ENCODE measurements around the gene BORCS8.
"Not testable (repeated sequence)": the region's sequence is repeated elsewhere in the genome, so short reads cannot be mapped to it uniquely, and the experiment has no call there.

BORCS8 gene

GRCh38 chr19:19192078-19192882 is at the start of gene BORCS8, which contains the start of gene RFXANK:
TSS of gene BORCS8 (minus strand) at chr19:19192152. CDS start at chr19:19192117, 35 bp downstream.
TSS of gene RFXANK (plus strand) at chr19:19192258. CDS start at chr19:19193947, 1,689 bp downstream.
- peak; percentile 100 for DNase-seq

- DNase-seq, result no peak
Measured at GRCh38 chr19:19240476-19240875, 48.5 kb upstream of the BORCS8 start.

DNA sequence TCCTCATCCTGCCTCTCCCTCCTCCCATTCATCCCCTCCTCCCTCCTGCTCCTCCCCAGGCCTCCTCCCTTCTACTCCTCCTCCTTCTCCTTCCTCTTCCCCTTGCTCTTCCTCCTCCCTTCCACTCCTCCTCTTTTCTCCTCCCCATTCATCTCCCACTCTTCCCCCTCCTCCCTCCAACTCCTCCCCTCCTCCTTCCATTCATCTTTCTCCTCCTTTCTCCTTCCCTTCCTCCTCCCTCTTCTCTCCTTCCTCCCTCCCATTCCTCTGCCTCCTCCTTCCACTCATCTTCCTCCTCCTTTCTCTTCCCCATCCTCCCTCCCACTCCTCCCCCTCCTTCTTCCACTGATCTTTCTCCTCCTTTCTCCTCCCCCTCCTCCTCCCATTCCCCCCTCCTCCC is 47.7 kb upstream of the BORCS8 start:
- no peak for DNase-seq

DNA sequence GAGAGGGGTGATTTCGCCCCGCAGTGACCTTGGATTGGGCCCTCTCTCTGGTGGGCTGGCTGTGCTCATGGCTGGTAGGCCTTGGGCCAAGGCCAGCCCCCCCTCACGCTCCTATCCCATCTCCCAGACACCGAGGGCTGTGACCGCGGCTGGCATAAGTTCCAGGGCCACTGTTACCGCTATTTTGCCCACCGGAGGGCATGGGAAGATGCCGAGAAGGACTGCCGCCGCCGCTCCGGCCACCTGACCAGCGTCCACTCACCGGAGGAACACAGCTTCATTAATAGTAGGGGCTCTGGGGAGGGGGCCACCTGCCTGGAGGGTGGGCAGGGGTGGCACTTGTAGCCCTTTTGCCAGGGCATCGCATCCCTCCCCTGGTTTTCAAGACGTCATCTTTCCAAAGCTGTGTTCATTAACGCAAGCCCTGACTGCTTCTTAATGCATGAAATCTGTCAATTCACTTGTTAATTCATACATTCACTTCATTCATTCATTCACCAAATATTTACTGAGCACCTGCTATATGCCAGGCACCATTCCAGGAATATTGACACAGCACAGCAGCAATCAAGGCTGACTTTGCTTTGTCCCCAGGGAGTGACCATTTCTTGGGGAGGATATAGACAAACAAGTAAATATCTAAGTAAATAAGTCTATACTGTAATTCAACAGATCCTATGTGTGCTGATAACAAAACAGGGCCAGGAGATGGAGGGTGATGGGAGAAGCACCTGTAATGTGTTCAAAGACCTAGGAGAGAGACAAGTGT is 46.4 kb upstream of the BORCS8 start:
- no peak for DNase-seq

GRCh38 chr19:19236173-19236572 is 44.2 kb upstream of the BORCS8 start:
- DNase-seq, result no peak

GRCh38 chr19:19234220-19234816 is 42.4 kb upstream of the BORCS8 start:
- DNase-seq, result no peak

DNA sequence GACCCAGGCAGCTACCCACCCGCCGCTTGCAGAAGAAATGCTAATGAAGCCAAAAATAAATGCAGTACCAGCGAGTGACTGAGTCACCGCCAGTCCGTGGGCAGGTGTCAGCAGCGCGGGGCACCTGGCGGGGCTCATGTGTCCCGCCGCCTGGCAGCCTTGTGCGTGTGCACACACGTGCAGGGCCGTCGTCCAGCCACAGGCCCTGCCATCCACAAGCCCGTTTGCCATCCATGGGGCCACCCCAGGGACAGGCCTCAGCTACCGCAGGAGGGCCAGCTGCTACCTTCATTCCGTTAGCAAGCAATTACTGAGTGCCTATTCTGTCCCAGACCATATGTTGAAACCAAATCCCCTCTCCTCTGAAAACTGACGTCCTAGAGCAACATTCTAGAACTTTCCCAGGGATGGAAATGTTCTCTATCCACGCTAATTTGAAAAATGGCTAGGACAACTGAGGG is 40.3 kb upstream of the BORCS8 start:
- no peak for DNase-seq

DNA sequence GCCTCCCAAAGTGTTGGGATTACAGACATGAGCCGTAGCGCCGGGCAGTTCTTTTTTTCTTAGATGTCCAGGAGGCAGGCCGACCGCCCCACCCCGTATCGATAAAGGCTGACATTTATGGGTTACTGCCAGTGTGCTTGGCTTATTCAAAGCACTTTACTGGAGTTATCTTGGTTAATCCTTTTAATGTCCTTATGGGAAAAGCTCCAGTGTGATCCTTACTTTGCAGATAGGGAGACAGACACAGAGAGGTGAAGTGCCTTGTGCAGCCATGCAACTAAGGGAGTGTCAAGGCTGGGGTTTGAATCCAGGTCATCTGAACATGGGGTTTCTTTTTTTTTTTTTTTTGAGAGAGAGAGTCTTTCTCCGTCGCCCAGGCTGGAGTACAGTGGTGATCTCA is 39.0 kb upstream of the BORCS8 start:
- no peak for DNase-seq

GRCh38 chr19:19229701-19230100 is 37.7 kb upstream of the BORCS8 start:
- DNase-seq, result no peak

DNA sequence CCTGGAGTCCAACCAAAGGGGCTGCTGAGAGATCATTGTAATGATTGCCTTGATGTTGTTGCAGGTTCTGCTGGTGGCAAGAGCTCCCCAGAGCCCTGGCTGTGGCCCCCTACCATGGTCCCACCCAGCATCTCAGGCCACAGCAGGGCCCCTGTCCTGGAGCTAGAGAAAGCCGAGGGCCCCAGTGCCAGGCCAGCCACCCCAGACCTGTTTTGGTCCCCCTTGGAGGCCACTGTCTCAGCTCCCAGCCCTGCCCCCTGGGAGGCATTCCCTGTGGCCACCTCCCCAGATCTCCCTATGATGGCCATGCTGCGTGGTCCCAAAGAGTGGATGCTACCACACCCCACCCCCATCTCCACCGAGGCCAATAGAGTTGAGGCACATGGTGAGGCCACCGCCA is 35.3 kb upstream of the BORCS8 start:
- DNase-seq, result no peak

DNA sequence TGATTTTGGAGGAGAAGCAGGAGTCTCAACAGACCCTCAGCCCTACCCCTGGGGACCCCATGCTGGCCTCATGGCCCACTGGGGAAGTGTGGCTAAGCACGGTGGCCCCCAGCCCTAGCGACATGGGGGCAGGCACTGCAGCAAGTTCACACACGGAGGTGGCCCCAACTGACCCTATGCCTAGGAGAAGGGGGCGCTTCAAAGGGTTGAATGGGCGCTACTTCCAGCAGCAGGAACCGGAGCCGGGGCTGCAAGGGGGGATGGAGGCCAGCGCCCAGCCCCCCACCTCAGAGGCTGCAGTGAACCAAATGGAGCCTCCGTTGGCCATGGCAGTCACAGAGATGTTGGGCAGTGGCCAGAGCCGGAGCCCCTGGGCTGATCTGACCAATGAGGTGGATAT is 34.7 kb upstream of the BORCS8 start:
- DNase-seq, result no peak

DNA sequence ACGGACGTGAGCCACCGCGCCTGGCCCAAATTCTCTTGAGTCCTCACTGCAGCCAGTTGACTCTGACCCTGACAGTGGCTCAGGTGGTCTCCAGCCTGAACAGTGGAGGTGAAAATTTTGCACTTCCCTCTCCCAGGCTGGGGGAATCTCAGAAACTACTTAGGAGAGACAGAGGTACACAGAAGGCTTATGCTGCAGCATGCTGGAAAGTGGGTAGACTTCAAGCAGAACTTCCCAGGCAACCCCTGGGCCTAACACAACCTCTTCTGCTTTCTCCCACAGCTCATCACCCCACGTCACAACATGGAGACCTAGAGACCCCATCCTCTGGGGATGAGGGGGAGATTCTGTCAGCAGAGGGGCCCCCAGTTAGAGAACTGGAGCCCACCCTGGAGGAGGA is 34.3 kb upstream of the BORCS8 start:
- no peak for DNase-seq

DNA sequence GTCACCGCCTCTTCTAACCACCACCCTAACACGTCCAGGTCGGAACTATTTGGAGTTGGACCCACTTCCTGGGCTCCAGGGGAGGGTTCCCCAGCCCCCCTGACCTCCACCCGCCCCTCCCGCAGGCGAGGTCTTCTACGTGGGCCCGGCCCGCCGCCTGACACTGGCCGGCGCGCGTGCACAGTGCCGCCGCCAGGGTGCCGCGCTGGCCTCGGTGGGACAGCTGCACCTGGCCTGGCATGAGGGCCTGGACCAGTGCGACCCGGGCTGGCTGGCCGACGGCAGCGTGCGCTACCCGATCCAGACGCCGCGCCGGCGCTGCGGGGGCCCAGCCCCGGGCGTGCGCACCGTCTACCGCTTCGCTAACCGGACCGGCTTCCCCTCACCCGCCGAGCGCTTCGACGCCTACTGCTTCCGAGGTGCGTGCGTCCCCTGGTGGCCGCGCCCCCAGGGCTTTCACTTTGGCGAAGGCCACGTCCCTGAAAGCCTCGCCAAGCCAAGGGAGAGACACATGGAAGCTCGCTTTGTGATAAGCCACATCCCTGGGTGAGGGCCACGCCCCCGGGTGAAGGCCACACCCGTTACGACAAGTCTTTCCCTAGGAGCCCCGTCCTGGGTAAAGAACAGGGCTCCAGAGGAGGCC is 33.0 kb upstream of the BORCS8 start:
- DNase-seq, result peak; percentile 83

DNA sequence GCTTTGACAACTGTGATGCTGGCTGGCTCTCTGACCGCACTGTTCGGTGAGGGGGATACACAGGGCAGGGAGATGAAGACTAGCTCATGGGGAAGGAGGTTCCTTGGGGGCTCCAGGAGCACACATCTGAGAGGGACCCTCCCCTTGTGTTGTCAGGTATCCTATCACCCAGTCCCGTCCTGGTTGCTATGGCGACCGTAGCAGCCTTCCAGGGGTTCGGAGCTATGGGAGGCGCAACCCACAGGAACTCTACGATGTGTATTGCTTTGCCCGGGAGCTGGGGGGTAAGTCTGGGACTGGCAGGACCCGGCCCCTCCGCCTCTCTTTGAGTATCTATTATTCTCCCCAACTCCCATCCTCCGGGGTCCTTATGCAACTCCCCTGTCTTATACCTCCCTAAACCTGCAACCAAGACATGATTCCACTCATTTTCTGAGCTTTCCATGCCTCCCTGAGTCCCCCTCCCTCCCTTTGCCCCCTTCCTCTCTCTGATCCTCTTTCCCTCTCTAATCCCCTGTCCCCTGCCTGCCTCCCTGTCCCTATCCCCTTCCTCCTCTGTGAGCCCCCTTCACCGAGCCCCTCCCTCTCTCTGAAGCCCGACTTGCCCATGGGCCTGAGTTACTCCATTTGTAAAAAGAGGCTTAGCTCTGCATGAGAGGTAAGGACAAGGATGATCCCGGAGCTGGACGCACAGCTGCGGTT is 32.3 kb upstream of the BORCS8 start:
- DNase-seq, result no peak

DNA sequence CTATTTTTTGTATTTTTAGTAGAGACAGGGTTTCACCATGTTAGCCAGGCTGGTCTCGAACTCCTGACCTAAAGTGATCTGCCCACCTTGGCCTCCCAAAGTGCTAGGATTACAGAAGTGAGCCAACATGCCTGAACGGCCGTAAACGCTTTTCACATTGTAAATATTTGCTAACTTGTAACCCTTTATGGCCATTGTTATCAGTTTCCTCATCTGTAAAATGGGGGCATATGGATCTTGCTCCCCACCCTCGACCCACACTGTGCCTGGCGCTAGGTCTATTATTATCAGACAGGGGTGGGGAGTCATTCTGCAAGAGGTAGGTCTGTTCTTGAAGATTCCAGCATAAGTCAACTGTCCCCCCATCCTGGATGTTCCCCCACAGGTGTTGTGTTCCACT is 31.7 kb upstream of the BORCS8 start:
- no peak for DNase-seq

DNA sequence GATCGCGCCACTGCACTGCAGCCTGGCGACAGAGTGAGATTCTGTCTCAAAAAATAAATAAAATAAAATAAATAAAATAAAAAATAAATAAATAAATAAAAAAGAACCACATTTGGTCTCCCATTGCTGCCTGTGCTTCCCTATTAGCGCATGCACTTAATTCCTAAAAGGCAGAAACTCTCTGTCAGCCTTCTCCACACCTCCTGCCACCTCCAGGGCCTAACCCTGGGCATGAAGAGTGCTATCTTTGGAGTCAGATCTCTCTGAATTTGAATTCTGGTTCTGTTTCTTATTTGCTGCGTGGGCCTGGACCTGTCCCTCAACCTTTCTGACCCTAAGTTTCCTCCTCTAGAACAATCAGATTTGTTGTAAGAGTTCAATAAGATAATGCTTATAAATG is 31.1 kb upstream of the BORCS8 start:
- no peak for DNase-seq

GRCh38 chr19:19221000-19221399 is 29.0 kb upstream of the BORCS8 start:
- not testable (repeated sequence) for DNase-seq

DNA sequence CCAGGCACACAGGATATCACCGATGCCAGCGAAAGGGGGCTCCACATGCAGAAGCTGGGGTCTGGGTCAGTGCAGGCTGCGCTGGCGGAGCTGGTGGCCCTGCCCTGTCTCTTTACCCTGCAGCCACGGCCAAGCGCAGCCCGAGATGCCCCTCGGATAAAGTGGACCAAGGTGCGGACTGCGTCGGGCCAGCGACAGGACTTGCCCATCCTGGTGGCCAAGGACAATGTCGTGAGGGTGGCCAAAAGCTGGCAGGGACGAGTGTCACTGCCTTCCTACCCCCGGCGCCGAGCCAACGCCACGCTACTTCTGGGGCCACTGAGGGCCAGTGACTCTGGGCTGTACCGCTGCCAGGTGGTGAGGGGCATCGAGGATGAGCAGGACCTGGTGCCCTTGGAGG is 27.0 kb upstream of the BORCS8 start:
- no peak for DNase-seq

DNA sequence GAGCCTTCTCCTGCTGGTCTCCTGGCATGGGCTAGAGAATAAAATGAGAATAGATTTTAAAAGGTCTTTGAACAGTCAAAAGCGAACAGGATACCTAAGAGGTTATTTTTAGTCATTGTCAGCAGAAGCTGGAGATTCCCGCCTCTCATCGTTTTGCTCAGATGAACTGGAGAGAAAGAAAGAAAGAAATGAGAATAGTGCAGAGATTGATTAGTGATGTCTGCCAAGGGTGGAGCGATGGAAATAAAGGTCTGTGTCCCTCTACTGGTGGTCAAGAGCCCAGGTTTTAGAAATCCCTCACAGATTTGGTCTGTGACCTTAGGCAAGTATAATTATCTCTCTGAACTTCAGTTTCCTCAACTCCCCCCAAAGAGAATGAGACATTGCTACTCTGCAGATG is 25.1 kb upstream of the BORCS8 start:
- peak; percentile 25 for DNase-seq

DNA sequence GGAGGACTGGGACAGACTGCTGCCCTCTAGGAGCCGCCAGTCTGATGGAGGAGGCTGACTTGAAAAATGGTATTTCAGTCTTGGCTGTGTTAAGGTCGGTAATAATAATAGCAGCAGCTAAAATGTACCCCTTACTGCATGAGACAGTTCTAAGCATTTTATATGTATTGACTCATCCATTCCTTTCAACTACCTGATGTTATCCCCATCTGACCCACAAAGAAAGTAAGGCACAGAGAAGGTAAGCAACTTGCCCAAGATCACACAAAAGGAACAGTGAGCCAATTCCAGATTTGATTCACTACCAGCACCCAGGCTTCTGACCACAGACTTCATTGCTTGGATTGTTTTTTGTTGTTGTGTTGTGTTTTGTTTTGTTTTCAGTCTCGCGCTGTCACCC is 23.8 kb upstream of the BORCS8 start:
- DNase-seq, result no peak

- peak; percentile 41 for DNase-seq
Measured at GRCh38 chr19:19214892-19215291, 22.9 kb upstream of the BORCS8 start.

DNA sequence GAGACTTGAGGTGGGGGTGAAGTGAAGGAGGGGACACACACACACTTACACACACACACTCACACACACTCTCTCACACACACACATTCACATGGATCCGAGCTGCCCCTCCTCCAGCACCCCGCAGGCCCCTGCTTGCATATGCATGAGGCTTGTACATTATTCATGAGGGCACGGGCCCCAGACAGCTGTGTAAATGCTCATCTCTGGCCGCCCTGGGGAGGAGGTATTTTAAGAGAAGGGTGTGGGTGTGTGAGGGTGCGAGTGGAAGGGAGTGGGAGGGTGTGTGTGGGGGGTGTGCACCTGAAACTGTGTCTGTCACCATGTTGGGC is 22.2 kb upstream of the BORCS8 start:
- no peak for DNase-seq

Data from suppressor macrophage treated with lipopolysaccharide for 4 hours (primary cell).